M059J (cell line): Measurements from ENCODE around the gene ETV2. TPM values are rescaled to one million over a fixed set of nuclear protein-coding genes. Genes with fewer than 3 reads are reported as not detected.
"Not testable (repeated sequence)": the region's sequence is repeated elsewhere in the genome, so short reads cannot be mapped to it uniquely, and the experiment has no call there.

Source experiments
- DNase-seq: peaks from one replicate; pipeline ENCODE4 v3.0.0-alpha.2; 2012; ENCODE audit warnings: low read depth
- total RNA-seq: library from RNA; depleted of rRNA; stranded (reverse); fragments of >200 nt; shearing (Covaris generic); gene quantifications from 2 replicates; pipeline ENCODE4 v1.2.3, GENCODE V29; 2014; rRNA removed

Gene ETV2
- 0.54 TPM in 1 of 2 replicates, not detected in the other for total RNA-seq

DNA sequence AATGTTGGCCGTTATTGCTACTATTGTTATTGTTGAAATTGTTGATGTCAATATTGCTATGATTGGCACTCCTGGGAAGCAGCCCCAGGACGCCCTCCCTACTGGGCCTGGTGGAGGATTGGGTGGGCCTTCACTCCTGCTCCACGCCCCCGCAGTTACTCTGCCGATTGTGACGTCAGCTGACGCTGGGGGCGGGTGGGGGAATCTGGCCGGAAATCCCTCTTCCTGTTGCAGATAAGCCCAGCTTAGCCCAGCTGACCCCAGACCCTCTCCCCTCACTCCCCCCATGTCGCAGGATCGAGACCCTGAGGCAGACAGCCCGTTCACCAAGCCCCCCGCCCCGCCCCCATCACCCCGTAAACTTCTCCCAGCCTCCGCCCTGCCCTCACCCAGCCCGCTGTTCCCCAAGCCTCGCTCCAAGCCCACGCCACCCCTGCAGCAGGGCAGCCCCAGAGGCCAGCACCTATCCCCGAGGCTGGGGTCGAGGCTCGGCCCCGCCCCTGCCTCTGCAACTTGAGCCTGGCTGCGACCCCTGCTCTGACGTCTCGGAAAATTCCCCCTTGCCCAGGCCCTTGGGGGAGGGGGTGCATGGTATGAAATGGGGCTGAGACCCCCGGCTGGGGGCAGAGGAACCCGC lies at the start of gene ETV2:
ETV2 (plus strand) TSS at position 231 of the 637 bp plus-strand sequence. CDS start 716 bp downstream, outside the sequence.
- no peak for DNase-seq

GRCh38 chr19:35592226-35592625 lies 49.3 kb upstream of the ETV2 start:
- peak; percentile 19 for DNase-seq

GRCh38 chr19:35595026-35595425 lies 46.5 kb upstream of the ETV2 start:
- DNase-seq, result not testable (repeated sequence)

GRCh38 chr19:35595928-35596327 lies 45.6 kb upstream of the ETV2 start:
- DNase-seq, result no peak

GRCh38 chr19:35596366-35596999 lies 45.1 kb upstream of the ETV2 start:
- peak; percentile 35 for DNase-seq

- no peak for DNase-seq
Measured at GRCh38 chr19:35601971-35602370, 39.6 kb upstream of the ETV2 start.

DNA sequence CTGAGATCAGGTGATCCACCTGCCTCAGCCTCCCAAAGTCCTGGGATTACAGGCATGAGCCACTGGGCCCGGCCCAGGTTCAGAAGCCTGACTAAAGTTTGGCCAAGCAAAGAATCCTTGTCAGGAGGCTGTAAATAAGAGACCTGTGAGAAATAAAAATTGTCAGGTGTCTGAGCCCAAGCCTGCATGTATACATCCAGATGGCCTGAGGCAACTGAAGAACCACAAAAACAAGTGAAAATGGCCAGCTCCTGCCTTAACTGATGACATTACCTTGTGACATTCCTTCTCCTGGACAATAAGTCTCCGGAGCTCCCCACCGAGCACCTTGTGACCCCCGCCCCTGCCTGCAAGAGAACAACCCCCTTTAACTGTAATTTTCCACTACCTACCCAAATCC lies 37.1 kb upstream of the ETV2 start:
- DNase-seq, result not testable (repeated sequence)

DNA sequence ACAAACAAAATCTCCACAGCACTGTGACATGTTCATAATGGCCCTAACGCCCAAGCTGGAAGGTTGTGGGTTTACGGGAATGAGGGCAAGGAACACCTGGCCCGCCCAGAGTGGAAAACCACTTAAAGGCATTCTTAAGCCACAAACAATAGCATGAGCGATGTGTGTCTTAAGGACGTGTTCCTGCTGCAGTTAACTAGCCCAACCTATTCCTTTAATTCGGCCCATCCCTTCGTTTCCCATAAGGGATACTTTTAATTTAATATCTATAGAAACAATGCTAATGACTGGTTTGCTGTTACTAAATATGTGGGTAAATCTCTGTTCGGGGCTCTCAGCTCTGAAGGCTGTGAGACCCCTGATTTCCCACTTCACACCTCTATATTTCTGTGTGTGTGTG lies 34.4 kb upstream of the ETV2 start:
- DNase-seq, result not testable (repeated sequence)

GRCh38 chr19:35607661-35608060 lies 33.9 kb upstream of the ETV2 start:
- no peak for DNase-seq

GRCh38 chr19:35608251-35608650 lies 33.3 kb upstream of the ETV2 start:
- no peak for DNase-seq

- no peak for DNase-seq
Measured at GRCh38 chr19:35609851-35610353, 31.6 kb upstream of the ETV2 start.

- DNase-seq, result no peak
Measured at GRCh38 chr19:35612224-35612558, 29.4 kb upstream of the ETV2 start.

GRCh38 chr19:35612559-35613321 lies 28.8 kb upstream of the ETV2 start, which contains the start of gene HAUS5:
HAUS5 (plus strand) TSS chr19:35612735; CDS start chr19:35612795, 60 bp downstream.
- DNase-seq, result peak; percentile 91

- DNase-seq, result no peak
Measured at GRCh38 chr19:35613574-35613973, 28.0 kb upstream of the ETV2 start.

DNA sequence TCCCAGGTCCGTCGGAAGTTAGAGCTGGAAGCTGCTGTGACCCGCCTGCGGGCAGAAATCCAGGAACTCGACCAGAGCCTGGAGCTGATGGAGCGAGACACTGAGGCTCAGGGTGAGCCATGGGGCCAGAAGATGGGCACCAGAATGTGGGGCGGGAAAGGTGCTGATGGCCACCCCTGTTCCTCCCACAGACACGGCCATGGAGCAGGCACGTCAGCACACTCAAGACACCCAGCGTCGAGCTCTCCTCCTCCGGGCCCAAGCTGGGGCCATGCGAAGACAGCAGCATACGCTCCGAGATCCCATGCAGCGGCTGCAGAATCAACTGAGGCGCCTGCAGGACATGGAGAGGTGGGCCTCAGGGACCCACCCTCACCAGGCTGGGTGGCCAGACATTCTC lies 26.5 kb upstream of the ETV2 start:
- no peak for DNase-seq

DNA sequence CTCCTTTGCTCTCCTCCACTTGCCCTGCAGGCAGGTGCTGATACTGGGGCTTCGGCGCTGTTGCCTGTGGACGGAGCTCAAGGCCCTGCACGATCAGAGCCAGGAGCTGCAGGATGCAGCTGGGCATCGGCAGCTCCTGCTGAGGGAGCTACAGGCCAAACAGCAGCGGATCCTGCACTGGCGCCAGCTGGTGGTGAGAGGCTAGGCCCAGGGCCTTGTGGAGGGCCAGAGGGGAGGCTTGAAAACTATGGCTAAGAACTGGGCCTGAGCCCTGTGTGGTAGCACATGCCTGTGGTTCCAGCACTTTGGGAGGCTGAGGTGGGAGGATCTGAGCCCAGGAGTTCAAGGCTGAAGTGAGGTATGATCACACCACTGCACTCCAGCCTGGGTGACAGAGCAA lies 22.7 kb upstream of the ETV2 start:
- no peak for DNase-seq

GRCh38 chr19:35619290-35619923 lies 22.1 kb upstream of the ETV2 start:
- DNase-seq, result no peak

DNA sequence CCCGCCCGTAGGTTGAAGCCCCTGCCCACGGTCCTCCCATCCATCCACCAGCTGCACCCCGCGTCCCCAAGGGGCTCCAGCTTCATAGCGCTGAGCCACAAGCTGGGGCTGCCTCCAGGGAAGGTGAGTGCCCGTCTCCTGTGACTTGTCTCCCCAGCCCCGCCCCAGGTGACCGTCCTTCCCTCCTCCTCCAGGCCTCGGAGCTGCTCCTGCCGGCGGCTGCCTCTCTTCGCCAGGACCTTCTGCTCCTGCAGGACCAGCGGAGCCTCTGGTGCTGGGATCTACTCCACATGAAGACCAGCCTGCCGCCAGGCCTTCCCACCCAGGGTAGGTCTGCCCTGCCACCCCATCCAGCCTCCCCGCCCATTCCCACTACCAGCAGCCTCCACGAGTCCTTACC lies 21.5 kb upstream of the ETV2 start:
- DNase-seq, result no peak

- no peak for DNase-seq
Measured at GRCh38 chr19:35621708-35622107, 19.8 kb upstream of the ETV2 start.

DNA sequence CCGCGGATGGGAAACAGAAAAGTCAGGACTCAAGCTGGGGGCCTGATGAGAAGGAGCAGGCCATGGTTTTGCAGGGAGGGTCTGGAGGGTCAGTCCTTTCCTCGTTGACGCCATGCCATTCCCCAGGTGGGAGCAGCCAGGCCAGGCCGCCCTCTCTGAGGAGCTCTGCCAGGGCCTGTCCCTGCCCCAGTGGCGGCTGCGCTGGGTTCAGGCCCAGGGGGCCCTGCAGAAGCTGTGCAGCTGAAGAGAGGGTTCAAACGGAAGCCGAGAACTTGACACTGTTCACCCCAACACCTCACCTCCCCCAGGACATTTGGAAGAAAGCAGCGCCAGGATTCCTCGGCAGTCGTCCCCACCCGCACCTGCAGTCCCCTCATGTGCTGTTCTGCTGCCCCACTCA lies 18.8 kb upstream of the ETV2 start:
- DNase-seq, result no peak

DNA sequence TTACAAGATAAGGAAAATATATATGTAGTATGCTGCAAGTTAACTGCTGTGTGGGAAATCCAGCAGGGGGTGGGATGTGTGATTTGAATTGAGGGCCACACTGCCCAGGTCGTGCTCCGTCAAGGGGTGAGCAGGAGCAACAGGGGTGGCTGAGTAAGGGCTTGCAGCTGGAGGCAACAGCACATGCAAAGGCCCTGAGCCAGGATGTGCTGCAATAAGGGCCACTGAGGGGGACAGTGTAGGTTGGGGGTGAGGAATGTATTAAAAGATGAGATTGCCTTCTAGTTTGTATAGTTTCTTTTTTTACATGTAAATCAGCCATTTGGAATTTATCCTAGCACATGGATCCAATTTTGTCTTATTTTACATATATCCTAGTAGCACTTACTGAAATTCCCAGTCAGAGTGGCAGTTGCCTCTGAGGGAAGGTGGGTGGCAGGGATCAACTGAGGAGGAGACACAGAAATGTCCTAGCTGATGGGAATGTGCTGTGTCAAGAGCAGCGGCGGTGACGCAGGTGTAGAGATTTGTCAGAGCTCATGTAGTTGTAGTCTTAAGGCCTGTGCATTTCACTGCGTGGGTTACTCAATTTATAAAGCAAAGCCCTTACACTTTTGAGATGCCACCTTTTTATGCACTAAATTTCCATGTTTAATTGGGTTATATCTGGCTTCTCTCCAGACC lies 18.1 kb upstream of the ETV2 start:
- DNase-seq, result no peak

GRCh38 chr19:35628264-35628564 lies 13.3 kb upstream of the ETV2 start:
- no peak for DNase-seq
